Endodermal cell (in vitro differentiated cells): ENCODE data around the gene REC8. TPM values are rescaled to one million over a fixed set of nuclear protein-coding genes. Genes with fewer than 3 reads are reported as not detected.

Experiments used
- DNase-seq: peaks from one replicate; pipeline ENCODE4 v3.0.0-alpha.2; 2017
- H3K27ac ChIP-seq: 2 replicates; pipeline ENCODE4 v1.5.1; 2013; ENCODE audit warnings: mild to moderate bottlenecking, low read depth, low read length, moderate library complexity
- H3K27me3 ChIP-seq: 2 replicates; pipeline ENCODE4 v1.6.1; 2013; ENCODE audit warnings: mild to moderate bottlenecking, low read length, moderate library complexity; ENCODE audit not compliant: insufficient read depth, control insufficient read depth, poor library complexity, severe bottlenecking
- H3K36me3 ChIP-seq: 2 replicates; pipeline ENCODE4 v1.7.0; 2013; ENCODE audit warnings: mild to moderate bottlenecking, low read length, moderate library complexity; ENCODE audit not compliant: control insufficient read depth, insufficient read depth
- H3K4me1 ChIP-seq: one replicate; pipeline ENCODE4 v1.7.0; 2013; ENCODE audit warnings: low read length; ENCODE audit not compliant: control insufficient read depth, insufficient read depth
- H3K4me3 ChIP-seq: 2 replicates; pipeline ENCODE4 v1.5.1; 2013; ENCODE audit warnings: mild to moderate bottlenecking, low read length, moderate library complexity
- H3K9ac ChIP-seq: 2 replicates; pipeline ENCODE4 v1.6.1; 2013; ENCODE audit warnings: mild to moderate bottlenecking, low read length, moderate library complexity; ENCODE audit not compliant: poor library complexity, severe bottlenecking; ENCODE audit errors: extremely low read depth
- H3K9me3 ChIP-seq: 2 replicates; pipeline ENCODE4 v1.6.1; 2013; ENCODE audit warnings: mild to moderate bottlenecking, low read length, moderate library complexity; ENCODE audit not compliant: control insufficient read depth
- H3K27ac Mint-ChIP-seq: 2 replicates; pipeline ENCODE4 v1.8.0; 2020; ENCODE audit warnings: mixed read lengths
- H3K27me3 Mint-ChIP-seq: 2 replicates; pipeline ENCODE4 v1.8.0; 2021; ENCODE audit warnings: mild to moderate bottlenecking, mixed read lengths; ENCODE audit not compliant: insufficient read depth
- H3K36me3 Mint-ChIP-seq: 2 replicates; pipeline ENCODE4 v1.8.0; 2020; ENCODE audit warnings: low read depth, mixed read lengths
- H3K4me1 Mint-ChIP-seq: 2 replicates; pipeline ENCODE4 v1.8.0; 2020; ENCODE audit warnings: mixed read lengths
- H3K4me3 Mint-ChIP-seq: 2 replicates; pipeline ENCODE4 v1.8.0; 2020; ENCODE audit warnings: mild to moderate bottlenecking, moderate library complexity, mixed read lengths
- H3K9me3 Mint-ChIP-seq: 2 replicates; pipeline ENCODE4 v1.8.0; 2020; ENCODE audit warnings: mild to moderate bottlenecking, mixed read lengths
- WGBS, 2 experiments: methylation state at CpG; one replicate each; pipeline versions ENCODE4 v1.1.5 to v1.1.7; 2013; ENCODE audit warnings: missing lambda C conversion rate in 2 of 2, mixed read lengths in 1 of 2; ENCODE audit not compliant: insufficient coverage in 1 of 2, insufficient read length in 1 of 2; 5-methylcytosine and 5-hydroxymethylcytosine counted together
- total RNA-seq, 2 donors: library from RNA; stranded (reverse); fragmentation: NEBNext Ultra II Directional in 1 of 2; extraction: Animal tissue kit (Norgen Biotek cat#: 25700) in 1 of 2; gene quantifications; 2 replicates in 1 of 2; 3 replicates in 1 of 2; pipeline ENCODE4 v1.2.1, GENCODE V29; 2021
- TF ChIP-seq, protein P1 (sequence below): fragments of 200-600 bp; sonication (generic); conservative IDR thresholded peaks from 2 replicates; pipeline ENCODE4 v1.5.0; 2021; ENCODE audit warnings: antibody characterized with exemption, mild to moderate bottlenecking

Gene REC8
- total RNA-seq, 2 donors from 2014 or later = 60.3 to 98.3 TPM

- no peak overlapping the region for H3K9ac ChIP-seq
- no peak overlapping the region for H3K27ac Mint-ChIP-seq
- 91 to 93% methylated on average over 5 of the region's 5 CpGs for WGBS, 2 experiments
- peaks cover 35% of the 10 kb centered on the region for H3K36me3 ChIP-seq
- no peaks in the 10 kb centered on the region for H3K27me3 ChIP-seq
- no peak overlapping the region for H3K27ac ChIP-seq
- no peaks in the 10 kb centered on the region for H3K4me1 Mint-ChIP-seq
- peaks cover 54% of the 10 kb centered on the region for H3K36me3 Mint-ChIP-seq
- H3K9me3 ChIP-seq = no peaks in the 10 kb centered on the region
- DNase-seq = no peak
- H3K4me1 ChIP-seq = no peaks in the 10 kb centered on the region
- H3K4me3 Mint-ChIP-seq = no peak overlapping the region
- H3K9me3 Mint-ChIP-seq = no peaks in the 10 kb centered on the region
- TF ChIP-seq, protein P1, sequence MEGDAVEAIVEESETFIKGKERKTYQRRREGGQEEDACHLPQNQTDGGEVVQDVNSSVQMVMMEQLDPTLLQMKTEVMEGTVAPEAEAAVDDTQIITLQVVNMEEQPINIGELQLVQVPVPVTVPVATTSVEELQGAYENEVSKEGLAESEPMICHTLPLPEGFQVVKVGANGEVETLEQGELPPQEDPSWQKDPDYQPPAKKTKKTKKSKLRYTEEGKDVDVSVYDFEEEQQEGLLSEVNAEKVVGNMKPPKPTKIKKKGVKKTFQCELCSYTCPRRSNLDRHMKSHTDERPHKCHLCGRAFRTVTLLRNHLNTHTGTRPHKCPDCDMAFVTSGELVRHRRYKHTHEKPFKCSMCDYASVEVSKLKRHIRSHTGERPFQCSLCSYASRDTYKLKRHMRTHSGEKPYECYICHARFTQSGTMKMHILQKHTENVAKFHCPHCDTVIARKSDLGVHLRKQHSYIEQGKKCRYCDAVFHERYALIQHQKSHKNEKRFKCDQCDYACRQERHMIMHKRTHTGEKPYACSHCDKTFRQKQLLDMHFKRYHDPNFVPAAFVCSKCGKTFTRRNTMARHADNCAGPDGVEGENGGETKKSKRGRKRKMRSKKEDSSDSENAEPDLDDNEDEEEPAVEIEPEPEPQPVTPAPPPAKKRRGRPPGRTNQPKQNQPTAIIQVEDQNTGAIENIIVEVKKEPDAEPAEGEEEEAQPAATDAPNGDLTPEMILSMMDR = no peak
- H3K4me3 ChIP-seq = no peak overlapping the region
- no peaks in the 10 kb centered on the region for H3K27me3 Mint-ChIP-seq
Measured at GRCh38 chr14:24176599-24176998, 4.7 kb downstream of the REC8 start.

DNA sequence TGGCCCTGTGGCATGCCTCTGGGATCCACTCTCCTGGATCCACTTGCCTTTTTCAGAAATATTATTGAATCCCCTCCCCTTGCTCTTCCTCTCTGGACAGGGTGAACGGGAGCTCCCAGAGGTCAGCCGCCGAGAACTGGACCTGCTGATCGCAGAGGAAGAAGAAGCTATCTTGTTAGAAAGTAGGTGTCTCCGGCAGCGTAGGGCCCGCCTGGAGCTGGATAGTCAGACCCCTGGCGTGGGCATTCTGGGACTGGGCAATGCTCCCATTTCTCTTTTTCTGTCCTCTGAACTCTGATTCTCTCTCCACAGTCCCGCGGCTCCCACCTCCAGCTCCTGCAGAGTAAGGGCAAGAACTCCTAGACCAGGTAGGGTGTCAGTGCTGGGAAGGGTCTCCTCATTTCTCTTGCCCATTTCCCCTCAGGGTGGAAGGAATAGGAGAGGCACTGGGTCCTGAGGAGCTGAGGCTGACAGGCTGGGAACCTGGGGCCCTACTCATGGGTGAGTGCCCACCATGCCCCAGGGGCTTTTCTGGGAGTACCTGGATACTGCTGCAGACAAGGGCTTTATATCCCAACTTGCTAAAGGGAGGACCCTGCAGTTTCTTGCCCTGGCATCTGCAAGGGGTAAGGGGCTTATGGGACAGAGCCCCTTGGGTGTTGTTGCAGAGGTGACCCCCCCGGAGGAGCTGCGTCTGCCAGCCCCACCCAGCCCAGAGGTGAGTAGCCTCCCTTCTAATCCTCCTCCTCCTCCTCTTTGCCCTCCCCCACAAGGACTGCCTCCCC, 5.4 kb downstream of the REC8 start:
- H3K27me3 ChIP-seq = no peaks in the 10 kb centered on the region
- H3K36me3 Mint-ChIP-seq = peaks cover 54% of the 10 kb centered on the region
- H3K4me3 ChIP-seq = no peak overlapping the region
- H3K4me3 Mint-ChIP-seq = no peak overlapping the region
- TF ChIP-seq, protein P1 = no peak
- peak overlapping the region; percentile 19 for H3K27ac Mint-ChIP-seq
- no peaks in the 10 kb centered on the region for H3K9me3 Mint-ChIP-seq
- 94 to 98% methylated on average over 7 to 12 of the region's 12 CpGs for WGBS, 2 experiments
- H3K36me3 ChIP-seq = peaks cover 35% of the 10 kb centered on the region
- H3K9me3 ChIP-seq = no peaks in the 10 kb centered on the region
- DNase-seq = no peak
- no peaks in the 10 kb centered on the region for H3K27me3 Mint-ChIP-seq
- H3K4me1 Mint-ChIP-seq = no peaks in the 10 kb centered on the region
- no peak overlapping the region for H3K9ac ChIP-seq
- H3K4me1 ChIP-seq = no peaks in the 10 kb centered on the region
- H3K27ac ChIP-seq = no peak overlapping the region

- H3K9me3 ChIP-seq = no peaks in the 10 kb centered on the region
- Mint-ChIP-seq H3K4me1 (no peaks in the 10 kb centered on the region), H3K27ac (no peak overlapping the region), H3K36me3 (peaks cover 58% of the 10 kb centered on the region), H3K4me3 (no peak overlapping the region), H3K27me3 (no peaks in the 10 kb centered on the region), H3K9me3 (no peaks in the 10 kb centered on the region)
- TF ChIP-seq, protein P1 = no peak
- no peaks in the 10 kb centered on the region for H3K4me1 ChIP-seq
- no peak overlapping the region for H3K27ac ChIP-seq
- H3K36me3 ChIP-seq = peaks cover 37% of the 10 kb centered on the region
- H3K9ac ChIP-seq = no peak overlapping the region
- DNase-seq = no peak
- WGBS, 2 experiments = 95 to 100% methylated on average over 3 to 13 of the region's 14 CpGs
- H3K27me3 ChIP-seq = no peaks in the 10 kb centered on the region
- no peak overlapping the region for H3K4me3 ChIP-seq
Measured at GRCh38 chr14:24177891-24178290, 6.0 kb downstream of the REC8 start.
